DND-41 (cell line): ENCODE data around the gene ASIC2.
"Not testable (repeated sequence)": the region's sequence is repeated elsewhere in the genome, so short reads cannot be mapped to it uniquely, and the experiment has no call there.

Source experiments
- ATAC-seq: fragments of 200-7000 bp; cut with Tn5 transposase; 3 replicates; pipeline ENCODE4 v1.9.1; 2021; ENCODE audit warnings: low read depth; ENCODE audit not compliant: insufficient read depth
- DNase-seq: peaks from one replicate; pipeline ENCODE4 v3.0.0-alpha.2; 2020
- H2AFZ ChIP-seq: 2 replicates; pipeline ENCODE4 v1.6.0; 2012; ENCODE audit warnings: low read depth, low read length
- H3K27ac ChIP-seq: 2 replicates; pipeline ENCODE4 v1.5.1; 2012; ENCODE audit warnings: low read length, inconsistent platforms
- H3K27me3 ChIP-seq: fragments of 200-600 bp; sonication (generic); 2 replicates; pipeline ENCODE4 v1.6.0; 2012; ENCODE audit warnings: low read length, mild to moderate bottlenecking, inconsistent platforms; ENCODE audit not compliant: insufficient read depth, poor library complexity
- H3K36me3 ChIP-seq: 2 replicates; pipeline ENCODE4 v1.5.1; 2012; ENCODE audit warnings: low read length, inconsistent platforms; ENCODE audit not compliant: insufficient read depth
- H3K4me1 ChIP-seq: 2 replicates; pipeline ENCODE4 v1.5.1; 2012; ENCODE audit warnings: mild to moderate bottlenecking, low read length; ENCODE audit not compliant: insufficient read depth
- H3K4me2 ChIP-seq: 2 replicates; pipeline ENCODE4 v1.6.0; 2012; ENCODE audit warnings: mild to moderate bottlenecking, moderate library complexity, low read length, inconsistent platforms; ENCODE audit not compliant: insufficient read depth
- H3K4me3 ChIP-seq, 2 experiments: fragments of 200-600 bp in 1 of 2; shearing (Covaris generic) in 1 of 2; 2 replicates each; pipeline ENCODE4 v1.5.1; 2012 to 2016; ENCODE audit warnings: inconsistent platforms in 2 of 2, low read length in 2 of 2, mild to moderate bottlenecking in 2 of 2, low read depth in 1 of 2, moderate library complexity in 1 of 2
- H3K79me2 ChIP-seq: 2 replicates; pipeline ENCODE4 v1.6.0; 2012; ENCODE audit warnings: low read length, inconsistent platforms; ENCODE audit not compliant: insufficient read depth
- H3K9ac ChIP-seq: 2 replicates; pipeline ENCODE4 v1.6.0; 2012; ENCODE audit warnings: low read depth, mild to moderate bottlenecking, inconsistent platforms, low read length, moderate library complexity
- H3K9me3 ChIP-seq: 2 replicates; pipeline ENCODE4 v1.5.1; 2012; ENCODE audit warnings: low read length, moderate library complexity, mild to moderate bottlenecking, inconsistent platforms; ENCODE audit not compliant: insufficient read depth, severe bottlenecking
- H4K20me1 ChIP-seq: 2 replicates; pipeline ENCODE4 v1.6.0; 2012; ENCODE audit warnings: low read length; ENCODE audit not compliant: insufficient read depth
- CTCF ChIP-seq: IDR thresholded peaks from 2 replicates; pipeline ENCODE4 v1.5.1; 2012; ENCODE audit warnings: borderline replicate concordance, low read length, moderate library complexity, mild to moderate bottlenecking; ENCODE audit not compliant: poor library complexity, severe bottlenecking; ENCODE audit errors: extremely low read depth
- EZH2 ChIP-seq: IDR thresholded peaks from 3 replicates; pipeline ENCODE4 v1.6.1; 2012; ENCODE audit warnings: borderline replicate concordance, low read depth, mild to moderate bottlenecking, moderate library complexity, low read length, inconsistent platforms; ENCODE audit not compliant: severe bottlenecking

Gene ASIC2

GRCh38 chr17:32993977-32994376 lies 299.1 kb downstream of the ASIC2 start:
- no peaks in the 10 kb centered on the region for H3K9me3 ChIP-seq
- H3K79me2 ChIP-seq: no peaks in the 10 kb centered on the region
- peaks cover 10% of the 10 kb centered on the region for H3K27me3 ChIP-seq
- H4K20me1 ChIP-seq: no peaks in the 10 kb centered on the region; the same call in 1 of the 2 replicates
- no peak for TF ChIP-seq CTCF
- no peak for TF ChIP-seq EZH2
- DNase-seq (no peak), ATAC-seq (no peak)
- H3K4me2 ChIP-seq: no peak overlapping the region
- no peaks in the 10 kb centered on the region for H3K36me3 ChIP-seq
- H3K4me3 ChIP-seq: no peak overlapping the region
- no peak overlapping the region for H3K27ac ChIP-seq
- no peak overlapping the region for H2AFZ ChIP-seq
- no peak overlapping the region for H3K9ac ChIP-seq
- H3K4me1 ChIP-seq: no peaks in the 10 kb centered on the region

- ATAC-seq: no peak
- Histone ChIP-seq H3K79me2 (no peaks in the 10 kb centered on the region), H3K4me2 (no peak overlapping the region), H3K9ac (no peak overlapping the region), H3K4me3 (no peak overlapping the region), H3K27me3 (peaks cover 10% of the 10 kb centered on the region), H2AFZ (no peak overlapping the region), H3K4me1 (no peaks in the 10 kb centered on the region), H4K20me1 (no peaks in the 10 kb centered on the region; the same call in 1 of the 2 replicates), H3K36me3 (no peaks in the 10 kb centered on the region), H3K9me3 (no peaks in the 10 kb centered on the region), H3K27ac (no peak overlapping the region)
- DNase-seq: no peak
- TF ChIP-seq EZH2 (no peak), CTCF (no peak)
Observed at GRCh38 chr17:32992321-32993033, 300.6 kb downstream of the ASIC2 start.

GRCh38 chr17:32988481-32989101 lies 304.5 kb downstream of the ASIC2 start:
- Histone ChIP-seq H3K27ac (no peak overlapping the region), H3K36me3 (no peaks in the 10 kb centered on the region)

GRCh38 chr17:32987868-32988267 lies 305.2 kb downstream of the ASIC2 start:
- H3K9me3 ChIP-seq, H3K27ac ChIP-seq, H3K36me3 ChIP-seq, H4K20me1 ChIP-seq, H3K4me3 ChIP-seq, H3K9ac ChIP-seq, H3K79me2 ChIP-seq, H3K27me3 ChIP-seq, H3K4me2 ChIP-seq, ATAC-seq, H2AFZ ChIP-seq, DNase-seq, H3K4me1 ChIP-seq: not testable (repeated sequence)

More at GRCh38 chr17:32988481-32989101, 304.5 kb downstream of the ASIC2 start:
- H2AFZ ChIP-seq: no peak overlapping the region
- no peak overlapping the region for H3K4me3 ChIP-seq
- no peaks in the 10 kb centered on the region for H3K4me1 ChIP-seq
- H4K20me1 ChIP-seq: no peaks in the 10 kb centered on the region
- H3K4me2 ChIP-seq: no peak overlapping the region
- no peak for TF ChIP-seq EZH2
- no peak for TF ChIP-seq CTCF
- no peaks in the 10 kb centered on the region for H3K9me3 ChIP-seq
- H3K79me2 ChIP-seq: no peaks in the 10 kb centered on the region
- ATAC-seq: no peak
- H3K27me3 ChIP-seq: no peaks in the 10 kb centered on the region
- H3K9ac ChIP-seq: no peak overlapping the region
- no peak for DNase-seq

GRCh38 chr17:32987453-32987805 lies 305.7 kb downstream of the ASIC2 start:
- H3K4me1 ChIP-seq, H3K4me3 ChIP-seq, ATAC-seq, DNase-seq, H3K9me3 ChIP-seq, H3K36me3 ChIP-seq, H2AFZ ChIP-seq, H4K20me1 ChIP-seq, H3K27me3 ChIP-seq, H3K27ac ChIP-seq, H3K4me2 ChIP-seq, H3K79me2 ChIP-seq, H3K9ac ChIP-seq: not testable (repeated sequence)
